HEK293 (cell line): Measurements from ENCODE around the gene UBL7.

Source experiments
- CTCF ChIA-PET: fragments of 350-600 bp; formaldehyde crosslinking; extraction: SDS; loops from one replicate; lab custom pipeline; 2021; ENCODE audit warnings: antibody characterized with exemption; lab: Yijun Ruan, JAX
- POLR2A ChIA-PET: fragments of 300-600 bp; formaldehyde crosslinking; extraction: SDS; loops from one replicate; lab custom pipeline; 2020; ENCODE audit warnings: antibody characterized with exemption, inconsistent platforms; lab: Yijun Ruan, JAX
- H3K27ac ChIP-seq: fragments of 200-500 bp; sonication (Bioruptor generic); 2 replicates; pipeline ENCODE4 v1.5.1; 2014; ENCODE audit warnings: low read depth, low read length, control low read depth, inconsistent platforms; ENCODE audit errors: extremely low read depth
- H3K36me3 ChIP-seq, 2 experiments: fragments of 200-500 bp in 1 of 2; sonication (Bioruptor generic) in 1 of 2; 1 replicate in 1 of 2; 2 replicates in 1 of 2; pipeline ENCODE4 v1.5.1; 2014 to 2017; ENCODE audit warnings: inconsistent platforms in 2 of 2, low read length in 2 of 2; ENCODE audit not compliant: control insufficient read depth in 2 of 2, insufficient read depth in 1 of 2
- H3K4me1 ChIP-seq: fragments of 200-500 bp; sonication (Bioruptor generic); 2 replicates; pipeline ENCODE4 v1.5.1; 2014; ENCODE audit warnings: mild to moderate bottlenecking, low read length, inconsistent platforms; ENCODE audit not compliant: control insufficient read depth, insufficient read depth
- H3K4me3 ChIP-seq: 2 replicates; pipeline ENCODE4 v1.5.1; 2011; ENCODE audit warnings: low read depth, mild to moderate bottlenecking, control low read depth, low read length, moderate library complexity
- H3K9me3 ChIP-seq: fragments of 200-500 bp; sonication (Bioruptor generic); 2 replicates; pipeline ENCODE4 v1.5.1; 2014; ENCODE audit warnings: low read depth, low read length, inconsistent platforms; ENCODE audit not compliant: control insufficient read depth, insufficient read depth
- FEZF1 ChIP-seq: fragments of 450-650 bp; formaldehyde crosslinking; IDR thresholded peaks from 2 replicates; pipeline ENCODE4 v1.5.1; 2016; ENCODE audit warnings: missing biosample characterization, missing genetic modification characterization
- SALL2 ChIP-seq: fragments of 450-650 bp; formaldehyde crosslinking; IDR thresholded peaks from 2 replicates; pipeline ENCODE4 v1.5.0; 2017; ENCODE audit warnings: missing biosample characterization, mild to moderate bottlenecking, missing genetic modification characterization, borderline replicate concordance
- YY1 ChIP-seq: fragments of 450-650 bp; formaldehyde crosslinking; IDR thresholded peaks from 2 replicates; pipeline ENCODE4 v1.5.1; 2018; ENCODE audit warnings: missing biosample characterization, missing genetic modification characterization
- ZNF274 ChIP-seq, 2 experiments: fragments of 200-500 bp in 1 of 2; fragments of 450-650 bp in 1 of 2; sonication (Bioruptor generic) in 1 of 2; formaldehyde crosslinking in 1 of 2; IDR thresholded peaks; 2 replicates each; pipeline versions ENCODE4 v1.5.1 to v1.6.1; 2014 to 2016; ENCODE audit warnings: borderline replicate concordance in 1 of 2, inconsistent platforms in 1 of 2, low read length in 1 of 2, missing biosample characterization in 1 of 2, missing genetic modification characterization in 1 of 2
- ZNF324 ChIP-seq: fragments of 450-650 bp; formaldehyde crosslinking; IDR thresholded peaks from 2 replicates; pipeline ENCODE4 v1.5.1; 2016; ENCODE audit warnings: missing biosample characterization, missing genetic modification characterization
- ZNF529 ChIP-seq: fragments of 450-650 bp; formaldehyde crosslinking; IDR thresholded peaks from 2 replicates; pipeline ENCODE4 v1.5.1; 2017; ENCODE audit warnings: missing genetic modification characterization, missing biosample characterization; ENCODE audit not compliant: insufficient replicate concordance
- ZNF560 ChIP-seq: fragments of 450-650 bp; formaldehyde crosslinking; IDR thresholded peaks from 2 replicates; pipeline ENCODE4 v1.5.1; 2017; ENCODE audit warnings: missing biosample characterization, missing genetic modification characterization, borderline replicate concordance
- ZNF664 ChIP-seq: fragments of 450-650 bp; formaldehyde crosslinking; IDR thresholded peaks from 2 replicates; pipeline ENCODE4 v1.5.1; 2016; ENCODE audit warnings: missing biosample characterization, missing genetic modification characterization
- ZNF701 ChIP-seq: fragments of 450-650 bp; formaldehyde crosslinking; IDR thresholded peaks from 2 replicates; pipeline ENCODE4 v1.5.1; 2016; ENCODE audit warnings: missing biosample characterization, missing genetic modification characterization
- ZNF777 ChIP-seq: fragments of 450-650 bp; formaldehyde crosslinking; IDR thresholded peaks from 2 replicates; pipeline ENCODE4 v1.5.1; 2017; ENCODE audit warnings: missing biosample characterization, missing genetic modification characterization, borderline replicate concordance
- TF ChIP-seq, protein P1 (sequence below): fragments of 450-650 bp; formaldehyde crosslinking; IDR thresholded peaks from 2 replicates; pipeline ENCODE4 v1.5.1; 2016; ENCODE audit warnings: missing biosample characterization, missing genetic modification characterization
- TF ChIP-seq, protein P2 (sequence below): fragments of 450-650 bp; formaldehyde crosslinking; IDR thresholded peaks from 2 replicates; pipeline ENCODE4 v1.5.1; 2017; ENCODE audit warnings: missing biosample characterization, missing genetic modification characterization
- TF ChIP-seq, protein P3 (sequence below): fragments of 450-650 bp; formaldehyde crosslinking; IDR thresholded peaks from 2 replicates; pipeline ENCODE4 v1.5.1; 2017; ENCODE audit warnings: missing biosample characterization, missing genetic modification characterization
- TF ChIP-seq, protein P4 (sequence below): fragments of 450-650 bp; formaldehyde crosslinking; IDR thresholded peaks from 2 replicates; pipeline ENCODE4 v1.5.0; 2017; ENCODE audit warnings: missing biosample characterization, missing genetic modification characterization, borderline replicate concordance
- TF ChIP-seq, protein P5 (sequence below): fragments of 450-650 bp; formaldehyde crosslinking; conservative IDR thresholded peaks from 2 replicates; pipeline ENCODE4 v1.5.1; 2016; ENCODE audit warnings: low read depth, missing biosample characterization, missing genetic modification characterization
- TF ChIP-seq, protein P6 (sequence below): fragments of 450-650 bp; formaldehyde crosslinking; IDR thresholded peaks from 2 replicates; pipeline ENCODE4 v1.5.1; 2016; ENCODE audit warnings: missing biosample characterization, missing genetic modification characterization
- TF ChIP-seq, protein P7 (sequence below): sonication (generic); formaldehyde crosslinking; IDR thresholded peaks from 2 replicates; pipeline ENCODE4 v1.8.1; 2022; ENCODE audit warnings: mild to moderate bottlenecking, moderate library complexity, missing genetic modification reagents

The UBL7 gene

DNA sequence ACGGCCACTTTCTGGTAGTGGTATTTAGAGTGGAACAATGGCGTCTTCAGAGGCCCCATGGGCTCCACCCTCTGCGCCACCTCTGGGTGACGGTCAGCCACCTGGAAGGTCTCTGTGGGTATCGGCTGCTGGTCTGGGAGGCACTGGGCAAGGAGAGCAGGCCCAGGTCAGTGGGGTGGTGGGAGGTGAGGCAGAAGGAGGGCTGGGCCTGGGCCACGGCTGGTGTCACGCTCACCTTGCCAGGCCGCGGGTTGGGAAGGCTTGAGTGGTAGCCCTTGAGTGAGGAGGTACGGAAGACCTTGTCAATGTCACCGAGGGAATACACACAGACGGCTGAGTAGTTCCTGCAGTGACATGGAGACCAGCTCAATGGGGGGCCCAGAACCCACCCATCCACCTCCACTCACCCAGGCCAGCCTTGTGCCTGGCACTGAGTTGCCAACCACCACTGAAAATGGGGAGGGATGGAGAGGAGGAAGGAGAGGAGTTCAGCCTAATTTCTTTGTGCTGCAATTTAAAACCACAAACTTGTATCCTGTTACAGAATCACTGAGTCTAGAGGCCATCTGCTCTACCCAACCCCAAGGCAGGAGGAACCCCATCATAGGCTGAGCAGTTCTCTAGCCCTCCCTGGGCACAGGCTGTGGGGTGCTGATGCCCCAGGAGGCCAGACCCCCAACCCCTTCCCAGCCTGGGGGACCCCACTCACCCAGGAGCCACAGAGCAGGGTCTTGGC is 46.2 kb downstream of the UBL7 start:
- Histone ChIP-seq H3K36me3 (no peaks in the 10 kb centered on the region), H3K4me1 (no peaks in the 10 kb centered on the region), H3K4me3 (no peak overlapping the region), H3K27ac (no peak overlapping the region), H3K9me3 (no peaks in the 10 kb centered on the region)
- CTCF ChIA-PET = interaction anchor here (0.5 to 1.3 kb wide), 3 partner anchors 24 to 885 kb away, joined by 3 to 5 read pairs (median 4); no protein-coding TSS in a partner anchor
- POLR2A ChIA-PET = no interaction called here
- TF ChIP-seq, protein P1, sequence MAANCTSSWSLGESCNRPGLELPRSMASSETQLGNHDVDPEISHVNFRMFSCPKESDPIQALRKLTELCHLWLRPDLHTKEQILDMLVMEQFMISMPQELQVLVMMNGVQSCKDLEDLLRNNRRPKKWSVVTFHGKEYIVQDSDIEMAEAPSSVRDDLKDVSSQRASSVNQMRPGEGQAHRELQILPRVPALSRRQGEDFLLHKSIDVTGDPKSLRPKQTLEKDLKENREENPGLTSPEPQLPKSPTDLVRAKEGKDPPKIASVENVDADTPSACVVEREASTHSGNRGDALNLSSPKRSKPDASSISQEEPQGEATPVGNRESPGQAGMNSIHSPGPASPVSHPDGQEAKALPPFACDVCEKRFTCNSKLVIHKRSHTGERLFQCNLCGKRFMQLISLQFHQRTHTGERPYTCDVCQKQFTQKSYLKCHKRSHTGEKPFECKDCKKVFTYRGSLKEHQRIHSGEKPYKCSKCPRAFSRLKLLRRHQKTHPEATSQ (tag by site-specific recombination) = no peak
- no peak for TF ChIP-seq SALL2
- TF ChIP-seq YY1 (tag by site-specific recombination) = no peak
- TF ChIP-seq ZNF777 = no peak
- no peak for TF ChIP-seq ZNF529
- TF ChIP-seq ZNF560 (tag by site-specific recombination) = no peak
- TF ChIP-seq, protein P2, sequence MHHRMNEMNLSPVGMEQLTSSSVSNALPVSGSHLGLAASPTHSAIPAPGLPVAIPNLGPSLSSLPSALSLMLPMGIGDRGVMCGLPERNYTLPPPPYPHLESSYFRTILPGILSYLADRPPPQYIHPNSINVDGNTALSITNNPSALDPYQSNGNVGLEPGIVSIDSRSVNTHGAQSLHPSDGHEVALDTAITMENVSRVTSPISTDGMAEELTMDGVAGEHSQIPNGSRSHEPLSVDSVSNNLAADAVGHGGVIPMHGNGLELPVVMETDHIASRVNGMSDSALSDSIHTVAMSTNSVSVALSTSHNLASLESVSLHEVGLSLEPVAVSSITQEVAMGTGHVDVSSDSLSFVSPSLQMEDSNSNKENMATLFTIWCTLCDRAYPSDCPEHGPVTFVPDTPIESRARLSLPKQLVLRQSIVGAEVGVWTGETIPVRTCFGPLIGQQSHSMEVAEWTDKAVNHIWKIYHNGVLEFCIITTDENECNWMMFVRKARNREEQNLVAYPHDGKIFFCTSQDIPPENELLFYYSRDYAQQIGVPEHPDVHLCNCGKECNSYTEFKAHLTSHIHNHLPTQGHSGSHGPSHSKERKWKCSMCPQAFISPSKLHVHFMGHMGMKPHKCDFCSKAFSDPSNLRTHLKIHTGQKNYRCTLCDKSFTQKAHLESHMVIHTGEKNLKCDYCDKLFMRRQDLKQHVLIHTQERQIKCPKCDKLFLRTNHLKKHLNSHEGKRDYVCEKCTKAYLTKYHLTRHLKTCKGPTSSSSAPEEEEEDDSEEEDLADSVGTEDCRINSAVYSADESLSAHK (tag by site-specific recombination) = no peak
- TF ChIP-seq, protein P3, sequence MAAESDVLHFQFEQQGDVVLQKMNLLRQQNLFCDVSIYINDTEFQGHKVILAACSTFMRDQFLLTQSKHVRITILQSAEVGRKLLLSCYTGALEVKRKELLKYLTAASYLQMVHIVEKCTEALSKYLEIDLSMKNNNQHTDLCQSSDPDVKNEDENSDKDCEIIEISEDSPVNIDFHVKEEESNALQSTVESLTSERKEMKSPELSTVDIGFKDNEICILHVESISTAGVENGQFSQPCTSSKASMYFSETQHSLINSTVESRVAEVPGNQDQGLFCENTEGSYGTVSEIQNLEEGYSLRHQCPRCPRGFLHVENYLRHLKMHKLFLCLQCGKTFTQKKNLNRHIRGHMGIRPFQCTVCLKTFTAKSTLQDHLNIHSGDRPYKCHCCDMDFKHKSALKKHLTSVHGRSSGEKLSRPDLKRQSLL (tag by site-specific recombination) = no peak
- TF ChIP-seq ZNF701 (tag by site-specific recombination) = no peak
- TF ChIP-seq, protein P4, sequence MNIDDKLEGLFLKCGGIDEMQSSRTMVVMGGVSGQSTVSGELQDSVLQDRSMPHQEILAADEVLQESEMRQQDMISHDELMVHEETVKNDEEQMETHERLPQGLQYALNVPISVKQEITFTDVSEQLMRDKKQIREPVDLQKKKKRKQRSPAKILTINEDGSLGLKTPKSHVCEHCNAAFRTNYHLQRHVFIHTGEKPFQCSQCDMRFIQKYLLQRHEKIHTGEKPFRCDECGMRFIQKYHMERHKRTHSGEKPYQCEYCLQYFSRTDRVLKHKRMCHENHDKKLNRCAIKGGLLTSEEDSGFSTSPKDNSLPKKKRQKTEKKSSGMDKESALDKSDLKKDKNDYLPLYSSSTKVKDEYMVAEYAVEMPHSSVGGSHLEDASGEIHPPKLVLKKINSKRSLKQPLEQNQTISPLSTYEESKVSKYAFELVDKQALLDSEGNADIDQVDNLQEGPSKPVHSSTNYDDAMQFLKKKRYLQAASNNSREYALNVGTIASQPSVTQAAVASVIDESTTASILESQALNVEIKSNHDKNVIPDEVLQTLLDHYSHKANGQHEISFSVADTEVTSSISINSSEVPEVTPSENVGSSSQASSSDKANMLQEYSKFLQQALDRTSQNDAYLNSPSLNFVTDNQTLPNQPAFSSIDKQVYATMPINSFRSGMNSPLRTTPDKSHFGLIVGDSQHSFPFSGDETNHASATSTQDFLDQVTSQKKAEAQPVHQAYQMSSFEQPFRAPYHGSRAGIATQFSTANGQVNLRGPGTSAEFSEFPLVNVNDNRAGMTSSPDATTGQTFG (tag by site-specific recombination) = no peak
- no peak for TF ChIP-seq FEZF1 (tag by site-specific recombination)
- TF ChIP-seq ZNF324 (tag by site-specific recombination) = no peak
- TF ChIP-seq, protein P5, sequence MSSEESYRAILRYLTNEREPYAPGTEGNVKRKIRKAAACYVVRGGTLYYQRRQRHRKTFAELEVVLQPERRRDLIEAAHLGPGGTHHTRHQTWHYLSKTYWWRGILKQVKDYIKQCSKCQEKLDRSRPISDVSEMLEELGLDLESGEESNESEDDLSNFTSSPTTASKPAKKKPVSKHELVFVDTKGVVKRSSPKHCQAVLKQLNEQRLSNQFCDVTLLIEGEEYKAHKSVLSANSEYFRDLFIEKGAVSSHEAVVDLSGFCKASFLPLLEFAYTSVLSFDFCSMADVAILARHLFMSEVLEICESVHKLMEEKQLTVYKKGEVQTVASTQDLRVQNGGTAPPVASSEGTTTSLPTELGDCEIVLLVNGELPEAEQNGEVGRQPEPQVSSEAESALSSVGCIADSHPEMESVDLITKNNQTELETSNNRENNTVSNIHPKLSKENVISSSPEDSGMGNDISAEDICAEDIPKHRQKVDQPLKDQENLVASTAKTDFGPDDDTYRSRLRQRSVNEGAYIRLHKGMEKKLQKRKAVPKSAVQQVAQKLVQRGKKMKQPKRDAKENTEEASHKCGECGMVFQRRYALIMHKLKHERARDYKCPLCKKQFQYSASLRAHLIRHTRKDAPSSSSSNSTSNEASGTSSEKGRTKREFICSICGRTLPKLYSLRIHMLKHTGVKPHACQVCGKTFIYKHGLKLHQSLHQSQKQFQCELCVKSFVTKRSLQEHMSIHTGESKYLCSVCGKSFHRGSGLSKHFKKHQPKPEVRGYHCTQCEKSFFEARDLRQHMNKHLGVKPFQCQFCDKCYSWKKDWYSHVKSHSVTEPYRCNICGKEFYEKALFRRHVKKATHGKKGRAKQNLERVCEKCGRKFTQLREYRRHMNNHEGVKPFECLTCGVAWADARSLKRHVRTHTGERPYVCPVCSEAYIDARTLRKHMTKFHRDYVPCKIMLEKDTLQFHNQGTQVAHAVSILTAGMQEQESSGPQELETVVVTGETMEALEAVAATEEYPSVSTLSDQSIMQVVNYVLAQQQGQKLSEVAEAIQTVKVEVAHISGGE (tag by site-specific recombination) = no peak
- TF ChIP-seq ZNF274 (IDR thresholded peaks at IDR 0.05; ENCODE audit: low read length) = no peak
- no peak for TF ChIP-seq ZNF274 (tag by site-specific recombination; IDR thresholded peaks at IDR 0.05; ENCODE audit: borderline replicate concordance)
- TF ChIP-seq, protein P6, sequence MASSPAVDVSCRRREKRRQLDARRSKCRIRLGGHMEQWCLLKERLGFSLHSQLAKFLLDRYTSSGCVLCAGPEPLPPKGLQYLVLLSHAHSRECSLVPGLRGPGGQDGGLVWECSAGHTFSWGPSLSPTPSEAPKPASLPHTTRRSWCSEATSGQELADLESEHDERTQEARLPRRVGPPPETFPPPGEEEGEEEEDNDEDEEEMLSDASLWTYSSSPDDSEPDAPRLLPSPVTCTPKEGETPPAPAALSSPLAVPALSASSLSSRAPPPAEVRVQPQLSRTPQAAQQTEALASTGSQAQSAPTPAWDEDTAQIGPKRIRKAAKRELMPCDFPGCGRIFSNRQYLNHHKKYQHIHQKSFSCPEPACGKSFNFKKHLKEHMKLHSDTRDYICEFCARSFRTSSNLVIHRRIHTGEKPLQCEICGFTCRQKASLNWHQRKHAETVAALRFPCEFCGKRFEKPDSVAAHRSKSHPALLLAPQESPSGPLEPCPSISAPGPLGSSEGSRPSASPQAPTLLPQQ (tag by site-specific recombination) = no peak
- TF ChIP-seq ZNF664 (tag by site-specific recombination) = no peak
- TF ChIP-seq, protein P7, sequence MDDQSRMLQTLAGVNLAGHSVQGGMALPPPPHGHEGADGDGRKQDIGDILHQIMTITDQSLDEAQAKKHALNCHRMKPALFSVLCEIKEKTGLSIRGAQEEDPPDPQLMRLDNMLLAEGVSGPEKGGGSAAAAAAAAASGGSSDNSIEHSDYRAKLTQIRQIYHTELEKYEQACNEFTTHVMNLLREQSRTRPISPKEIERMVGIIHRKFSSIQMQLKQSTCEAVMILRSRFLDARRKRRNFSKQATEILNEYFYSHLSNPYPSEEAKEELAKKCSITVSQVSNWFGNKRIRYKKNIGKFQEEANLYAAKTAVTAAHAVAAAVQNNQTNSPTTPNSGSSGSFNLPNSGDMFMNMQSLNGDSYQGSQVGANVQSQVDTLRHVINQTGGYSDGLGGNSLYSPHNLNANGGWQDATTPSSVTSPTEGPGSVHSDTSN (CRISPR knock-in tag) = no peak
- TF ChIP-seq, all 188 proteins: peak for 0
